GM18951 (cell line): ENCODE data around the gene CABCOCO1.

ENCODE experiments used
- POLR2A ChIP-seq: IDR thresholded peaks from 4 replicates; pipeline ENCODE4 v1.6.1; 2011; ENCODE audit warnings: mild to moderate bottlenecking; ENCODE audit not compliant: insufficient read length, insufficient read depth; ENCODE audit errors: extremely low read depth
- in situ Hi-C: fragments of 300-500 bp; cut with MboI; formaldehyde crosslinking; loops from one replicate; pipeline ENCODE4 v1.12.0; 2022; ENCODE audit warnings: low sequenced_read_pairs, mixed read lengths, inconsistent platforms; ENCODE audit not compliant: unreplicated experiment

CABCOCO1 gene, protein sequence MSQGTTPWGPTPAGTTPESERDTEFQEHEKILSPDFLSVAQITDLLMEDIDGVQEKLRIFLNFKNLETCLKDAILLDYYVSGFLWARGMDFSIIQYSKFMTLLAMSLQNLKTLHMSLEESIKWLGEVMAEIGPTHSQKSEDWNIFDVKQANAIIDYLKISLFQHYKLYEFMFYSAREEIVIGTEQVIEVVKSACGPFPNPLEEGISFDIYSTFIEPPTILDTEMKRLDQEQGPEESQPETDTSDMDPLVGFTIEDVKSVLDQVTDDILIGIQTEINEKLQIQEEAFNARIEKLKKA

DNA sequence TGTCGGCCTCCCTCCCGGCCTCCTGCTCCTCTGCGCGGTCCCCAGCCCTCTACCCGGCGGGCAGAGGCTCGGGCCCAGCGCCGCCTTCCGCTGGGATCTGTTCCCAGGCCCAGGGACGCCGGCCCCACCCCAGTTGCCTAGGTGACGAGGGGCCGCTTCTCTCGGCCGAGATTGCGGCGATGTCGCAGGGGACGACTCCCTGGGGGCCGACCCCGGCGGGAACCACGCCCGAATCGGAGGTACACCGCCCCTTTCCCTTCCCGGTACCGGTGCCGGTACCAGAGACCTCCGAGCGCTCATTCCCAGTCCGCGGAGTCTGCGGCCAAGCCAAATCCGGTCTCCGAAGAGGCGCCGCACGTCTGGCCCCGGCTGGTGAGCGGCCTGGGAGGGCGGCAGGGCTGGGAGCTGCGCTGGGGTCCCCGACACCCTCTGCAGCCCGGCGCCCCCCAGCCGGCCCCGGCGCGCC is at the start of gene CABCOCO1:
Gene CABCOCO1, plus strand, starts transcription at position 136 of the 466 bp plus-strand sequence. Its CDS starts 44 bp downstream, at position 180.
- TF ChIP-seq POLR2A = no peak
- in situ Hi-C loops = no loop called here

- no peak for TF ChIP-seq POLR2A
- in situ Hi-C loops = no loop called here
These were observed 49.1 kb upstream of the CABCOCO1 start for GRCh38 chr10:61613665-61614064.

DNA sequence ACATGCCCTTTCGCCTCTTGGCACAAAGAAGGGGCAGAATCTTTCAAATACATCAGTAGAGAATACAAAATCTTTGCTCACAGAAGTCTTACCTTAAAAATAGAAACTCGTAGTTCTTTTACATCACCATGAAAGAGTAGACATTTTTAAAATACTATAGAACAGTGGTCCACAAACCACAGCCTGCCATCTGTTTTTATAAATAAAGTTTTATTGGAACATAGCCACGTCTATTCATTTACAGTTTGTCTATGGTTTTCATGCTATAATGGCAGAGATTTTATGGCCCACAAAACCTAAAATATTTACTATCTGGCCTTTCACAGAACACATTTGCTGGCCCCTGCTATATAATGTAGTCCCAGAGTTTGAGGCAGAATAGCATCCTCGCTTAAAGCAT is 46.1 kb upstream of the CABCOCO1 start:
- TF ChIP-seq POLR2A = no peak
- in situ Hi-C loops = no loop called here

GRCh38 chr10:61617180-61617579 is 45.5 kb upstream of the CABCOCO1 start:
- no peak for TF ChIP-seq POLR2A
- in situ Hi-C loops = no loop called here

DNA sequence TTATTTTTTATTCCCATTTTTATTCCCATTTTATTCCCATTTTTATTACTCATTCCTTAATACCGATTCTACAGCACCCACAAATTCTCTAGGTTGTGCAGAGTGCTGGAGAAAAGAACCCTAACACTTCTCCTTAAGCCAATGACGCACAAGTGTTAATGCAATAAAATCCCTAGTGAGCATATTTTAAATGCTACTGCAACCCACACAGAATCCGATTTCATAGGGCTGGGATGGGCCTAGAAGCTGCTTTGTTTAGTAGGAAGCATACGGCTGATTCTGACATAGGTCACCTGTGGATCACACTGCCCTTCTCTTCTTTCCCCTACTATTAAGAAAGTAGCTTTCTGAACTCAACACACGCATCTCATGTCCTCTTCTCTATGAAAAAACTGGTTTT is 45.1 kb upstream of the CABCOCO1 start:
- TF ChIP-seq POLR2A = no peak
- in situ Hi-C loops = no loop called here

DNA sequence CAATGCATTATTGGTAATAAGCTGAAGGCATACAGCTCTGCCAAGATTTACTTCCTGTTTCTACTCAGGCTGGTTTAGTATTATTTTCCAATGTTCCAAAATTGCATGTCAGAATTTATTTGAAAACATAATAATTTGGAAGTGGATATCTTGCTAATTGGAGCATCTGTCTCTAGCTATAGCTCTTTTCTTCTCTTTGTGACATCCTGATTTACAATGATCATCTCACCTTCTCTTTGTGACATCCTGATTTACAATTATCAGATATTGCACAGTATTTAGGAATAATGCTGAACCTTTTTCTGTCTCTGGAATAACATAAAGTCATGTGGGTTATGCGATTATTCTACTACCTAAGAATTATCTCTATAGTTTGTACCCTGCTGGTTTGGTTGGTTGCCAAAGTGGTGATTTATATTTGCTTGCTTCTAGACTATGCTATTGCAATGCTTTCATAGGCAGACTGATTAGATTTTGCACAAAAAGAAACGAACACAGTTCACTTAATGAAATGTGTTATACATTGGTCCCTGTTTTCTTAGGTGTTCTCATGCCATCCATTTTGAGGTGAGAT is 44.3 kb upstream of the CABCOCO1 start:
- in situ Hi-C loops = no loop called here
- TF ChIP-seq POLR2A = no peak

DNA sequence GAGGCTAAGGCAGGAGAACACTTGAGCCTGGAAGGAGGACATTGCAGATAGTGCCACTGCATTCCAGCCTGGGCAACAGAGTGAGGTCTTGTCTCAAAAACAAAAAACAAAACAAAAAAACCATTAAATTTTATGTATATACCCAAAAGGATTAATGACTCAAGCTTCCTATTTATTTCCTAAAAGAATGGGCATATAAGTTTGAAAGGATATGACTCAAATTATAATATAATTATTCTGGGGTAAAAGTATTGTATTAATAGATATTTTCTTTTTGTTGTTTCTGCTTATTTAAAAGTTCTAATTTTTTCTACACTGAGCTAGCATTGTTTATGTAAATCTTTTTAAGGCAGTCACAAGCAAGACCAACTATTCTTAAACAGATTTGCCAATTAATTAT is 42.2 kb upstream of the CABCOCO1 start:
- in situ Hi-C loops = no loop called here
- TF ChIP-seq POLR2A = no peak

DNA sequence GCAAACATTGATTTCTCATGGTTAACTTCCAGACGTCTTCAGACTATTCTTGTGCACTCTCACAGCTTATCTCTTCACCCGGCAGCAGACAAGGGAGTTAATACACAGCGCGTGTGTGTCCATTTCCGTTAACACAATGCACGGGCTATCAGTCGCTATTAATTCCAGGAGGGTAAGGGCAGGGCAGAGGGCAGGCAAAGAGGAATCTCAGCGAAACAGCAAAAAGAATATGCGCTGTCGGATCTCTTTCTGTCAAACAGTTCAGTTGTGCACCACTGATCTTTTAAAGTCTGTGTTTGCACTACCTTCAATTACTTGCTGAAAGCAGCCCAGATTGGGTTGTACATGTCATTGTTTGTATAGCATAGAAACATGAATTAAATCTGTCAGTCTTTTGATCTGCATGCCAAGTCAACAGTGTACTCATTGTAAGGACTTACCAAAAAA is 41.1 kb upstream of the CABCOCO1 start:
- in situ Hi-C loops = no loop called here
- no peak for TF ChIP-seq POLR2A

GRCh38 chr10:61623161-61623560 is 39.6 kb upstream of the CABCOCO1 start:
- in situ Hi-C loops = no loop called here
- no peak for TF ChIP-seq POLR2A

- in situ Hi-C loops = no loop called here
- TF ChIP-seq POLR2A = no peak
These were observed 36.5 kb upstream of the CABCOCO1 start for GRCh38 chr10:61626209-61626608.

DNA sequence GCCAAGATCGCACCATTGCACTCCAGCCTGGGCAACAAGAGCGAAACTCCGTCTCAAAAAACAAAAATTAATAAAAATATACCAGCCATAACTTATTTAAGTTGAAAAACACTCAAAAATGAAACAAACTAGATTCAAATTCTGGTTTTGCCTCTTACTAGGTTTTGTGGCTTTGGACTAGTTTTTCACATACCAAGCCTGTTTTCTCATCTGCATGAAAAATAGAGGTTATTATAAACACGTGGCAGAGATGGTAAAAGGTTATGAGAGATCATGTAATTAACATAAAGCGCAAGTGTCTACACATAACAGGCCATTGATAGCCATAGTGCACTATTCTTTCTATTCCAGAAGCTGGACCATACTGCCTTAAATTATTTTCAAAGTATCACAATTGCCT is 35.5 kb upstream of the CABCOCO1 start:
- no peak for TF ChIP-seq POLR2A
- in situ Hi-C loops = no loop called here

GRCh38 chr10:61628151-61628874 is 34.4 kb upstream of the CABCOCO1 start:
- in situ Hi-C loops = no loop called here

GRCh38 chr10:61628875-61629513 is 33.7 kb upstream of the CABCOCO1 start:
- no peak for TF ChIP-seq POLR2A
- in situ Hi-C loops = no loop called here

More at GRCh38 chr10:61628151-61628874, 34.4 kb upstream of the CABCOCO1 start:
- no peak for TF ChIP-seq POLR2A
